RPMI7951 (cell line): ENCODE results near the gene SEC16A. TPM values are rescaled to one million over a fixed set of nuclear protein-coding genes. Genes with fewer than 3 reads are reported as not detected.

Source experiments
- DNase-seq: peaks from one replicate; pipeline ENCODE4 v3.0.0-alpha.2; 2012; ENCODE audit warnings: low read depth
- total RNA-seq: library from RNA; depleted of rRNA; stranded (reverse); fragments of >200 nt; shearing (Covaris generic); gene quantifications from 2 replicates; pipeline ENCODE4 v1.2.3, GENCODE V29; 2014

SEC16A gene
- total RNA-seq, 1 experiment from 2014 or later: 14.5 TPM

- no peak for DNase-seq
Observed at GRCh38 chr9:136463578-136463977, 19.3 kb downstream of the SEC16A start.

GRCh38 chr9:136462664-136463063, 20.2 kb downstream of the SEC16A start:
- no peak for DNase-seq

DNA sequence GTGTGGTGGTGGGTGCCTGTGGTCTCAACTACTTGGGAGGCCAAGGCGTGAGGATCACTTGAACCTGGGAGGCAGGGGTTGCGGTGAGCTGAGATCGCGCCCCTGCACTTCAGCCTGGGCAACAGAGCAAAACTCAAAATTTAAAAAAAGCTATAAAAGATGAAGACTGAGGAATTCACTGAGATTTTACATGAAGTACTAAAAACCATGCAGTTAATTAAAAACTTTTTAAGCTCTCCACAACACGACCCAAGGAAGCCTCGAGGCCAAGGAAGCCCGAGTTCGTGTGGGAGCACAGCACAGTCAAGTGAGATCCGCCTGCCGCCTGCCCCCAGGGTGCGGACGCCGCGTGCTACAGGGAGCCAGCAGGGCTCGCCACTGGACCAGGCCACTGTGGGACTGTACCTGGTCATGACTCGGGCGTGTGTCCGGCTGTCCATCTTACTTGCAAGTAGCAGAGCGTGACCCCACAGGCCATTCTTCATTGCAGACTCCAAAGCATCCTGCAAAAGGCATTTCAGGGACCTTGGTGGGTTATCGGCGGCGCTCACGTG, 22.0 kb downstream of the SEC16A start:
- DNase-seq: no peak

DNA sequence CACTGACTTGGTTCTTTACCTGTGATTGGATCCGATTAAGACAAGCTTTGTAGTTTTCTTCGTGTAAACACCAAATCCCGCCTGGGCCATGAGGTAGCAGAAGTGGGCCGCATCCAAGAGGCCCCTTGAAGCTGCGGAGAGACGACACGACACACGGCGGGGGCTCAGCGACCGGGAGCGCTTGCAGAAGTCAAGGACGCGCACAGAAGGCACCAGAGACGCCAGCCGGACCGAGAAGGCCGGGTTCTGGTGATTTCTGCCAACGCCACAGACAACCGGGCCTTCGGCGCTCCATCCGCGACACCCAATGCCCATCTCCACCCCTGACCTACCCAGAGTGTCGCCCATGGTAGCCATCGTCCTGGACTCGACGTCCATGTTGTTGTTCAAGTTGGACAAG, 23.4 kb downstream of the SEC16A start:
- no peak for DNase-seq

GRCh38 chr9:136457326-136457725, 25.5 kb downstream of the SEC16A start:
- DNase-seq: no peak

- no peak for DNase-seq
Observed at GRCh38 chr9:136456258-136456657, 26.6 kb downstream of the SEC16A start.

DNA sequence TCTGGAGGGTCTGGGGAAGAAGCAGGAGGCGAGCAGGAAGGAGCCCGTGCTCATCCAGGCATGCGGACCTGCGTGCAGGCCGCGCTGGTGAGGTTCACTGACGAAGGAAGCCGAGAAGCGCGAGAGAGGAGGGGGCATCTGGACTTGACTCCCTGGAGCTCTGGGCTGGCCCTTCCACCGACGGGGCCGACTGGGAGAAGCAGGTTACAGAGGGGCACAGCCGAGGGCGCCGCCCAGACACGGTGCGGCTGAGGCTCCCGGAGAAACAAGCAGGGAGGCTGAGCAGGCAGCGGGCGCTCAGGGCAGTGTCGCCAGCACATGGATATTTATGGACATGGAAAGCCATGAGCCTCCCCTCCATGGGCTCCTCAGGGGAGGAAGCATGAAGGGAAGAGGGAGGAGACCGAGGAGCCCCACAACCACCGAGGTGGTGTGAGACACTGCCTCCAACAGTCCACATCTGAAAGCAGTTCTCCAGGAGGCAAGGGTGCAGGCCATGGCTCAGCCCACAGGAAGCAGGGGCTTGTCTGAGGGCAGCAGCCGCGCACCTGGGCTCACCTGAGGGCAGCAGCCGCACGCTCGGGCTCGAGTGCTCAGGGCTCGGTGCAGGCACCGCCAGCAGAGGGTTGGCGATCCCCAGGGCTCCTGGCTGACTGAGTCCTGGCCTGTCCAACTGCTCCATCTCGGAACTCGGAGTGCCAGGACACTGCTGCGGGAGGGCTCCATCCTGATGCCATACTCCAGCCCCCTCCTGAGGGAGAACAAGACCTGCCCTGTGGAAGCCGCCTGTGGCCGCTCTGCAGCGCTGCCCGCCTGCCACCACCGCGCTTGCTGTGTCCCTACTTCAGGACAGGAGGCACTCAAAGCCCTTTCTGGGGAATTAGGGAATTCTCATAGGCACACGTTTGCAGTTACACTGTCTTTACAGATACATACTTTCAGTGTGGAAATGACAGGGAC, 27.5 kb downstream of the SEC16A start:
- no peak for DNase-seq

DNA sequence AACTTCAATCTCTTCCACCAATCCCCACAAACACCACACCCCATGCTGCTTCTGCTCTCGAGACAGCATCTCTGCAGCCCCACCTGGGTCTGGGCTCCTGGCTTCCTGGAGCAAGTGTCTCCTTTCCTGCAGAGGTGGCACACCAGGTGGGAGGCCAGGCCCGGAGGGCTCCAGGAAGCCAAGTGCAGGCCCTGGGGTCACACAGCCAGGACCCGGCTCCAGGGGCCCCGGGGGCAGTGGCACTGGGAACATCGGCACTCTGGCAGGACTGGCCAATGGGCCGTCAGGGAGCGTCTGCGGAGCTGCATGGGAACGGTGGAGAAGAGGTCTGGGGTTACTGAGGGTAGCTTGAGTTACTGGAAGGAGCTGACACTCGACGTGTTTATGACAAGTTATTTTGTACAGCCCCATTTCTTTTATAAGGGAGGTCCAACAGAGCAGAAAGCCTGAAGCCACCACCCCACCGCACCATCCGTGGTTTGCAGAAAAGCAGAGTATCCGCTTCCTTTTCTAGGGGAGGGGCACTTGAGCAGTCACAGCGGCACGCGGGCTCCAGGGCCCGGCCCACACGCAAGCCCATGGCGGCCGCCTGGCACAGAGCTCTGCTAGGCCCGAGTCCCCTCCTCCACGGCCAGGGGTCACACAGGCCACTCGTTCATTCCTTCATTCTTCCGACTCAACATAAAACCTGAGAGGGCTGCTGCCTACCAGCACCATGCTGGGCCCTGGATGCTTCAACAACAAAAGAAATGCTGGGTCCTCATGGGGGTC, 28.6 kb downstream of the SEC16A start:
- DNase-seq: no peak

GRCh38 chr9:136453326-136453725, 29.5 kb downstream of the SEC16A start:
- no peak for DNase-seq

GRCh38 chr9:136451221-136451877, 31.5 kb downstream of the SEC16A start:
- no peak for DNase-seq

DNA sequence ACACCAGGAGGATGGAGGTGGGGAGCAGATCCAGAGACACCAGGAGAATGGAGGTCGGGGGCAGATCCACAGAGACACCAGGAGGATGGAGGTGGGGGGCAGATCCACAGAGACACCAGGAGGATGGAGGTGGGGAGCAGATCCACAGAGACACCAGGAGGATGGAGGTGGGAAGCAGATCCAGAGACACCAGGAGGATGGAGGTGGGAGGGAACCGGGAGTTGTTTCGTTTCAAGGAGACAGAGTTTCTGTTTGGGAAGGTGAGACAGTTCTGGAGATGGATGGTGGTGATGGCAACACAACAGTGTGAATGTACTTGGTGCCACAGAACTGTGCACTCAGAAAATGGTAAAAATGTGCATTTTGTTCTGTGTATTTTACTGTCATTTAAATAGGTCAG, 34.2 kb downstream of the SEC16A start:
- no peak for DNase-seq

DNA sequence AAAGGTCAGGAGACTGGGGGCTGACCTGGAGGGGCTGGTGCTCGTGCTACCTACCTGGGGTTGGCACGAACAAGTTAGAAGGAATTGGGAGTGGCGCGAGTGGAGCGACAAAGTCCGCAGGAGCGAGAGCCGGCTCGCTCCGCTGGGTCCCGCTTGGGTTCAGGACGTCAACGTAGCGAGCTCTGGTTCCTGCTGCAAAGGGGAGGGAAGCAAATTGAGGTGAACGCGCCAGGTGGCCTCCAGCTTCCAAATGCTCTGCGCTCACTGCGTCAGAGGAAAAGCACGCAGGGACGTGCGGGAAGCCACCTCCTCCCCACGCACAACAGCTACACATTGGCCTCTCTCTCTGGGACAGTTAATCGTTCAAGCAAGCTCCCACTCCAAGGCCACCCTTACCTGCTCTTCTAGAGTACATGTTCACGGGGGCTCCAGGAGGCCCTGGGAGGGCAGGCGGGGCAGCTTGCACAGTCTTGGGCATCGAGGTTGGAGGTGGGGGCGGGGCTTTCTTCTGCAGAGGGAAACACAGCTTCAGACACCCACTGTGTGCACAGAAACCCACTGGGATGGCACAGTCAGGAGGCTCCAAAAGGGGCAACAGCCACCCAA, 35.6 kb downstream of the SEC16A start:
- DNase-seq: no peak

DNA sequence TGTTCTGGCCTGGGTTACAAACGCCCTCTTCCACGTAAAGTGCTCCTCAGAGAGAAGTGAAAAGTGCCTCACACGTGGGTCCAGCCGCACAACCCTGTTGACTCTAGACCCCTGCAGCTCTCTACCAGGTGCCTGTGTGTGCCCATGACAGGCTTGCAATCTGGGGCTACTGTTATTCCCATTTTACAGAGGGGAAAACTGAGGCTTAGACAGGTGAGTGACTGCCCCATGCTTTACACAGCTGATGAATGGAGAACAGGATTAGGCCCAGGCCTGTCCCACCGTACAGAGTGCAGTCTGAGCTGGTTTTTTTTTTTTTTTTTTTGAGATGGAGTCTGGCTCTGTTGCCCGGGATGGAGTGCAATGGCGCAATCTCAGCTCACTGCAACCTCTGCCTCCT, 37.0 kb downstream of the SEC16A start:
- DNase-seq: no peak

- DNase-seq: no peak
Observed at GRCh38 chr9:136444102-136444501, 38.7 kb downstream of the SEC16A start.

DNA sequence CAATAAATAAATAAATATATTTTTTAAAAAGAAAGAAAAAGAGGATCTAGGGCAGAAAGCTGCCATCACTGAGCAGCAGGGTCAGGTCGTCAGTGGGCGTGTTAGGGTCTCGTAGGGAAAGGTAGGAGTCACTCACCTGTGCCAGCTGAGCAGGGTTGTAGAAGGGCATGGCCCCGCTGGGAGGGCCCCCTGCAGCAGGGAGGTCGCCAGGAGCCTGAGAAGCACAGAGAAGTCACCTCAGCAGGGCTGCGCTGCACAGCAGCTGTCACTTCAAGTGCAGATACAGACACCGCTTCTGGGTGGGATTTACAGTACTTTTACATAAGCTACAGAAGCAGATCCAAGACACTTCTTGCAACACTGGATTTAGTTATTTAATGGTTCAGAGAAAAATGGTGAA, 39.2 kb downstream of the SEC16A start:
- DNase-seq: no peak

DNA sequence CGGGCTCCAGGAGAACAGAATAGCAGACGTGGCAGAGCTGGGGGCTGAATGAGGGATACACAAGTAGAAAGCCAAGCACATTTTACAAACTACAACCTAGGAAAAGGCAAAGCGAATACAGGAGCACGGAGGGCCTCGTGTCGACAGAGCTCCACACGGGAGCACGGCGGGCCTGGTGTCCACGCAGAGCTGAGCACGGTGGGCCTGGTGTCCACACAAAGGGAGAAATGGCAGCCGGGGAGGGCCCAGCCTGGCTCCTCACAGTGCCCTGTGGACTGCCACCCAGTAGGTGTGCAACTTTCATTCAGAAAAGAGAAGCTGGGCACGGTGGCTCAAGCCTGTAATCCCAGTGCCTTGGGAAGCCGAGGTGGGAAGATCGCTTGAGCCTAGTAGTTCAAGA, 39.8 kb downstream of the SEC16A start:
- DNase-seq: no peak

GRCh38 chr9:136442265-136442664, 40.6 kb downstream of the SEC16A start:
- no peak for DNase-seq

GRCh38 chr9:136441681-136442245, 41.1 kb downstream of the SEC16A start:
- DNase-seq: no peak

GRCh38 chr9:136441191-136441680, 41.6 kb downstream of the SEC16A start:
- no peak for DNase-seq

DNA sequence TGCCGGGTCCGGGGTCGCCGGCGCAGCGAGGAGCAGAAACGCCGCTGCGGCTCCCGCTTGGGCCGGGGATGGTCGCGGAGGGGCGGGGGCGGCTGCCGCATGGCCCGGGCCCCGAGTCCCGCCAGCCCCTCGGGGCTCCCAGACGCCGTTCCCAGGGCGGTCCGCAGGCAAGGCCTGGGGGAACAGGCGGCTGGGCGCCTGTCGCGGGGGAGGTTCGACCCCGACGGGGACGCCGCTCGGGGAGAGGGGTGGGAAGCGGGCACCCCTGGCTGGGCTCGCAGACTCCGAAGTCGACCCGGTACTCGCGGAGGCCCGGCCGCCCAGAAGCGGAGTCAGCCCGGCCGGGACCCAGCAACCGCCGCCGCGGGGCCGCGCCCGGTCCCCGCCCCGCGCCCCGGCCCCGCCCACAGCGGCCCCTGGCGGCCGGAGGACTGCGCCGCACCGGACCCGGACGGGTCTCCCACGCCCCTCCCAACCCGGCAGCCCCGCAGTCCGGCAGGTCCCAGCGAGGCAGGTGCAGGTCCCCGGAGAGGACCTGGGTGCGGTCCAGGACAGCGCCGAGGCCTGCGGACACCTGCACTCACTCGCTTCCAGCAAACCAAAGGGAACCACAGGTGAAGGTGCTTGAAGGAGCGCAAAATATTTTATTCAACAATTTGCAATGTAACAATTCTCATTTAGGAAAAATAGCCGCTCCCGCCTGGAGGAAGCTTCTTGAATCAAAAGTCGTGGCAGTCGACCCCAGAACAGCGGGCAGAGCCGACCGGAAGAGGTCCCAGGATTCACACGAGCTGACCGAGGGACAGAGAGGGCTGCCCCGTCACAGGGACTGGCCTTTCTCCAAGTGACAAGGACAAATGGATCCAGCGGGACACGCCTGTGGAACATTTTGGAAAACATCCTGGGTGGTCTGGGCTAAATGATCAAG, 43.1 kb downstream of the SEC16A start, which contains the start of gene INPP5E:
Gene INPP5E, minus strand, starts transcription at position 365 of the 928 bp plus-strand sequence. CDS start 426 bp downstream, outside the sequence.
- peak; percentile 65 for DNase-seq
